Airway epithelial cell (primary cell): ENCODE measurements around the gene KIAA1614. TPM values are rescaled to one million over a fixed set of nuclear protein-coding genes. Genes with fewer than 3 reads are reported as not detected.

Experiments used
- total RNA-seq: library from RNA; depleted of rRNA; stranded (reverse); fragments of >200 nt; gene quantifications from 2 replicates; pipeline ENCODE4 v1.2.3, GENCODE V29; 2015

The KIAA1614 gene
- total RNA-seq, result 0.21 and 0.28 TPM in 2 replicates

GRCh38 chr1:180912801-180913565 lies at the start of gene KIAA1614:
TSS of gene KIAA1614 (plus strand) at chr1:180912897. CDS start at chr1:180913244, 347 bp downstream.

Other genes starting within 250 kb of the KIAA1614 start
- 37.7 and 39.8 TPM in 2 replicates for gene STX6, start 110.0 kb downstream of the KIAA1614 start, total RNA-seq
- gene MR1, start 121.1 kb downstream of the KIAA1614 start, total RNA-seq, result 13.1 and 21.7 TPM in 2 replicates
- 64.7 and 77.9 TPM in 2 replicates for gene IER5, start 175.8 kb downstream of the KIAA1614 start, total RNA-seq